NCI-H2196 treated with DMSO at 0.1 percent for 48 hours (cell line): ENCODE results near the gene CSNK1D.

ENCODE experiments used
- DNase-seq: peaks from one replicate; lab custom pipeline; 2025; ENCODE audit not compliant: unreplicated experiment; lab: John Stamatoyannopoulos, UW

CSNK1D gene

DNA sequence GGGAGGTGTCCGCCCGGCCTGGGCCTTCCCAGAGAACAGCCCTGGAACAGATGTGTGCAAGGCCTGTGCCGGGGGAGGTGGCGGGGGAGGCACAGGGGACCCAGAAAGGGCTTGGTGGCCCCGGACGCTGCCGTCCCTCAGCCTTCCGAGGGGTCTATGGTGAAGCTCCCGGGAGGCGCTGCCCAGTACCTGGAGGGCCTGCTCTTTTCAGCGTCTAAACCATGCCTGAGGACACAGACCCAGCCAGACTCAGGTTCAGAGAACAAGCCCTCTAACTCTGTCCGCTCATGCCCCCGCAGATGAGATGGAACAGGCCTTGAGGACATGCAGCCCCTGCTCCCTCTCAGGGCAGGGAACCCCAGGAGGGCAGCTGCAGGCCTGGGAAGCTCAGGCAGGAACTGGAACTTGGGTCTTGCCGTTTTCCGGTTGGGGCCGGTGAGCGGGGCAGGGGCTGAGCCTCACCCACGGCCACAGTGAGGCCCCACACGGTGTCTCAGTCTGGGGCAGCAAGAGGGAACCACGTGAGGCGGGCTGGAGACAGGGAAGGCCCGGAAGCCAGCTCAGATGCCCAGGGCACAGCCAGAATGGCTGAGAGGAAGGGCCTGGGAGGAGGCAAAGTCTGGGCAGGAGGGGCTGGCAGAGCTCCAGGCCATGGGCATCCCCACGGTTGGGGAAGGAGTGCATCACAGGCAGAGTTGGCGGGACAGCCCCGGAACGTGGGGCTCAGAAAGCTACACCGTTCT is 32.1 kb downstream of the CSNK1D start:
- no peak for DNase-seq

DNA sequence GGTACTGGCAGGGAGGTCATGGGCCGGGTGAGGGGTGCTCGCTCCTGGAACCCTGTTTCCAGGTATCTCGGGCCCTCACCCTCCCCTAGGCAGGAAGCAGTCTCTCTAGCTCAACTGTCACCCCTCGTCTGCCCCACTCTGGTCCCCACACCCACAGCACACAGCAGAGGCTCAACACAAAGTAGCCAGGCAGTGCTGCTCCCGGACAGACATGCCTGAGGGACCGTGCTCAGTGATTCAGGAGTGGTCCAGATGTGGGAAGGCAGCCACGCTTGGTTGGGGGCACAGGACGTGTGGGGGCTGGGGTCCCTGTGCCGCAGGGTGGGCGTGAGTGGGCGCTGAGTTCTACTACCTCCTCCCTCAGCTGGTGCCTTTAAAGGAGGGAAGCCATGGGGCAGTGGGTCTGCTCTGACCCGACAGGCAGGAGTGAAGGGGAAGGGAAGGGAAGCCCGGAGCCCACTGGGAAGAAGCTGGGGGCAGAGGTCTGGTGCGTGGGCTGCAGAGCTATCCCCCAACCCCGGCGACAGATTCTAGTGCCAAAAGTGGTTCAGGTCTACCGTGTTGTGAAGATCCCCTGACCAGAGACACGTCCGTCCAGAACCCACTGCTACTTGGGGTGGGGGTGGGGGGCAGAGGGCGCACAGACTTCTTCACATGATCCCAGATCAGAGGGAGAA is 32.9 kb downstream of the CSNK1D start:
- no peak for DNase-seq

DNA sequence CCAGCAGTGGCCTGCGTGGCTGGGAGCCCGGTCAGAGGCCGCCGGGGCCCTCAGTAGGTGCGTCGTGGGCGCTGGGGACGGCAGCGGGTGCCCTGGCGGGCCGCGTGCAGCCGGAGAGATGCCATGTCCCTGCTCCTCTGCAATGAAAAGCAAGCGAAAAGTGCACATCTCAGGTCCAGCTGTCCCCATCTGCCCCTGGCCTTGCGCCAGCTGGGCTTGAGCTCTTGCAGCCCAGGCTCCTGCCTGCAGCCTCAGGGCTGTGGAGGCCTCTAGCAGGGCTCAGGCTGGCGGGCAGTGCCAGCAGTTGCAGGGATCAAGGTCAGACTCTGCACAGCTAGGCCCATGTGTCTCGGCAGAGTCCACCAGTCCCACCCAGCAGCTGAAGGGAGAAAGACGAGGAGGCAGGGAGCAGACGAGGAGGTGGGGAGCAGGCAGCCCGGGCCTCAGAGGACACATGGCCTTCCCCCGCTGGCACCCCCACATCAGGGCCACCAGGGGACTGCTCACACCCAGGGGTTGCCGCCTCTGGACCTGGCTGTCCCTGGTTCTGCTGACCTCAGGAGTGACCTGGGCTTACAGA is 33.5 kb downstream of the CSNK1D start:
- no peak for DNase-seq

DNA sequence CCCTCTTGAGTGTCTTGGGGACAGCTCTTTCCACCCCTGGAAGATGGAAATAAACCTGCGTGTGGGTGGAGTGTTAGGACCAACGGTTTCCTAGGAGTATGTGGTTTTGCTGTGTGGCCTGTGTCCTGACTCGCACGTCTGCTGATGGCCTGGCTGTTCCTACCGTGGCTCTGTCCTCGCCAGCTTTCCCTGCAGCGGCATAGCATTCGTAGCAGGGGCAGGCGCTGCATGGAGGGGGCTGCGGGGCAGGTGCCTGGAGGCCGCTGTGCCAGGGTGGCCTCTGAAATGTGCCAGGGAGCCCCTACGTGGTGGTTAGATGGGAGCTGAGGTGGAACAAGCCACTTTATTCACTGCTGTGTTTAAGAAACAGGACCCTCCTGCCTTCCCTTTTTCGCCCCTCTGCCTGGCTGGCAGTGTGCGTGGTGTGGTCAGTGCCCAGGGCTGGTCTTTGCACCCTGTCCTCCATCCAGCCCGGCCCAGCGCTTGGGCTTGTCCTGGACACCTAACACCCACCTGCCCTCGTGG is 34.0 kb downstream of the CSNK1D start:
- no peak for DNase-seq

DNA sequence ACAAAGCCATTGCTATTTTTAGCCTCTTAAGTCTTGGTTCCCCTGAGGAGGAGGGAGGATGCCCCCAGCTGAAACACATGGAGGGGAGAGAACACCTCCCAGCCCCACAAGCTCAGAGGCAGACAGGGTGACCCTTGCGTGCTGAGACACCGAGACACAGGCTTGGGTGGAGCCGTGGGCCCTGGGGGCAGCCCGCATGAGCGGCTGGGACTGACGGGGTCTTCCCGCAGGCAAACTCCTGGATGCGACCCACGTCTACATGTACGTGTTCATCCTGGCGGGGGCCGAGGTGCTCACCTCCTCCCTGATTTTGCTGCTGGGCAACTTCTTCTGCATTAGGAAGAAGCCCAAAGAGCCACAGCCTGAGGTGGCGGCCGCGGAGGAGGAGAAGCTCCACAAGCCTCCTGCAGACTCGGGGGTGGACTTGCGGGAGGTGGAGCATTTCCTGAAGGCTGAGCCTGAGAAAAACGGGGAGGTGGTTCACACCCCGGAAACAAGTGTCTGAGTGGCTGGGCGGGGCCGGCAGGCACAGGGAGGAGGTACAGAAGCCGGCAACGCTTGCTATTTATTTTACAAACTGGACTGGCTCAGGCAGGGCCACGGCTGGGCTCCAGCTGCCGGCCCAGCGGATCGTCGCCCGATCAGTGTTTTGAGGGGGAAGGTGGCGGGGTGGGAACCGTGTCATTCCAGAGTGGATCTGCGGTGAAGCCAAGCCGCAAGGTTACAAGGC is 34.9 kb downstream of the CSNK1D start:
- peak; percentile 75 for DNase-seq

DNA sequence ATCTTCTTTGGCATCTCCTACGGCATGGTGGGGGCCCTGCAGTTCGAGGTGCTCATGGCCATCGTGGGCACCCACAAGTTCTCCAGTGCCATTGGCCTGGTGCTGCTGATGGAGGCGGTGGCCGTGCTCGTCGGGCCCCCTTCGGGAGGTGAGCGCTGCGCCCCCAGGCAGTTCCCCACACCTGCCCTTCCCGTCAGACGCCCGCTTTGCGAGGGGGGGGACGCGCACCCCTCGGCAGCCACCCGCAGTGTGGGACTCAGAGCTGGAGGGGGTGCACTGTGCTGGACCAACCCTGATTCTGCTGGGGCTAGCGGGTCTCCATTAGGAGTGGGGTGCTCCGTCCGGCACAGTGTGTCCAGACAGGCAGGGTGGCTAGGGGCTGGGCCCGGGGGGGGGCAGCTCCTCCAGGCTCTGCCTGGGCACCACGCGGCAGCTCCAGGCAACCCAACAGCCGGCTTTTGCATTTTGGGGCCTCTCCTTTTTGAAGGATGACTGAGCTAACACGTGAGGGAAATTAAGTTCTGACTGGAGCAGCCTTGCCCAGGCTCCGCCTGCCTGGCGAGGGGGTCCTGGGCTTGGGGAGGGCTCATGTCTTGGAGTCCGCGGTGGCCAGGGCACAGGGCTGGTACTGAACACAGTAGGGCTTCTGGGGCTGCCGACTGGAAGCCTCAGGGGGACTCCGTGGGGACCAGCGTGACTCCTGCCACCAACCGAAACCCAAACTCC is 35.6 kb downstream of the CSNK1D start:
- DNase-seq, result no peak

DNA sequence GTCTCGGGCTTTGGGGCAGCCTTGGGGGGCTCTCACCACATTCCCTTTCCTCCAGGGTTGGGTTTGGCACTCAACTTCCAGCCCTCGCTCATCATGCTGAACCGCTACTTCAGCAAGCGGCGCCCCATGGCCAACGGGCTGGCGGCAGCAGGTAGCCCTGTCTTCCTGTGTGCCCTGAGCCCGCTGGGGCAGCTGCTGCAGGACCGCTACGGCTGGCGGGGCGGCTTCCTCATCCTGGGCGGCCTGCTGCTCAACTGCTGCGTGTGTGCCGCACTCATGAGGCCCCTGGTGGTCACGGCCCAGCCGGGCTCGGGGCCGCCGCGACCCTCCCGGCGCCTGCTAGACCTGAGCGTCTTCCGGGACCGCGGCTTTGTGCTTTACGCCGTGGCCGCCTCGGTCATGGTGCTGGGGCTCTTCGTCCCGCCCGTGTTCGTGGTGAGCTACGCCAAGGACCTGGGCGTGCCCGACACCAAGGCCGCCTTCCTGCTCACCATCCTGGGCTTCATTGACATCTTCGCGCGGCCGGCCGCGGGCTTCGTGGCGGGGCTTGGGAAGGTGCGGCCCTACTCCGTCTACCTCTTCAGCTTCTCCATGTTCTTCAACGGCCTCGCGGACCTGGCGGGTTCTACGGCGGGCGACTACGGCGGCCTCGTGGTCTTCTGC is 36.3 kb downstream of the CSNK1D start:
- no peak for DNase-seq

DNA sequence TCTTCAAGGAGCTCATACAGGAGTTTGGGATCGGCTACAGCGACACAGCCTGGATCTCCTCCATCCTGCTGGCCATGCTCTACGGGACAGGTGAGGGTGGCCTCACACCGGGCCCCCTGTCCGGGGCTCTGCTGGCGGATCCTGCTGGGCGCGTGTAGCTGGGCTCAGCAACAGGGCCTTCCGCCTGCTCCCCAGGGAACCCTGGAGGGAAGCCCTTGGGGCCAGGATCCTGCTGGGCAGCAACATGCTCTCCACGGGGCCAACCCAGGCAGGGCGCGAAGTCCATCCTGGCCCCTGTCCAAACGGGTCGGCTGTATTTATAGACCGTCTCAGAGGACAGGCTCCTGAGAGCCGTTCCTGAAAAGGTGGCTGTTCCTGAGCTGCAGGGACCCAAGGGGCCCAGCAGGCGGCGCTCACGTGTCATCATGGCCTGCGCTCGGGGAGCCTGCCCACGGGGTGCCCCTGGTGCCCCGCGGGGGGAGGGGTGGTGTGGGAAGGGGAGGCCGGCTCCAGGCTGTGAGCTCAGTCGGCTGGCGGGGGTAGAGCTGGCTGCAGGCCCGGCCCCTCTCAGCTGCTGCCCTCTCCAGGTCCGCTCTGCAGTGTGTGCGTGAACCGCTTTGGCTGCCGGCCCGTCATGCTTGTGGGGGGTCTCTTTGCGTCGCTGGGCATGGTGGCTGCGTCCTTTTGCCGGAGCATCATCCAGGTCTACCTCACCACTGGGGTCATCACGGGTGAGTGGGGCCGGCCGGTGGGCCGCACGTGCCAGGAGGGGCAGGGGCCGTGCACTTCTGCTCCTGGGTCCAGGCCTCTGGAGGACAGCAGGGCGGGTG is 37.1 kb downstream of the CSNK1D start:
- peak; percentile 91 for DNase-seq

DNA sequence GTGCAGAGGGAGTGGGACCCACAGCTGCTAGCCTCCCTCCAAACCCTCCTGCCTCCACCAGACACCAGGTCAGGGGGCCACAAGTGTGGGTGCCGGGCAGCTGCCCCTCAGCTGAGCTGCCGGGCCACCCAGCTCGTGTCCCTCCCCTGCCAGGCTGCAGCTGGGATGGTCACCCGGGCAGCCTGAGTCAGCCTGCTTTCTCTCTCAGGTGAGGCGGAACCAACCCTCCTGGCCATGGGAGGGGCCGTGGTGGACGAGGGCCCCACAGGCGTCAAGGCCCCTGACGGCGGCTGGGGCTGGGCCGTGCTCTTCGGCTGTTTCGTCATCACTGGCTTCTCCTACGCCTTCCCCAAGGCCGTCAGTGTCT is 37.7 kb downstream of the CSNK1D start:
- DNase-seq, result no peak

DNA sequence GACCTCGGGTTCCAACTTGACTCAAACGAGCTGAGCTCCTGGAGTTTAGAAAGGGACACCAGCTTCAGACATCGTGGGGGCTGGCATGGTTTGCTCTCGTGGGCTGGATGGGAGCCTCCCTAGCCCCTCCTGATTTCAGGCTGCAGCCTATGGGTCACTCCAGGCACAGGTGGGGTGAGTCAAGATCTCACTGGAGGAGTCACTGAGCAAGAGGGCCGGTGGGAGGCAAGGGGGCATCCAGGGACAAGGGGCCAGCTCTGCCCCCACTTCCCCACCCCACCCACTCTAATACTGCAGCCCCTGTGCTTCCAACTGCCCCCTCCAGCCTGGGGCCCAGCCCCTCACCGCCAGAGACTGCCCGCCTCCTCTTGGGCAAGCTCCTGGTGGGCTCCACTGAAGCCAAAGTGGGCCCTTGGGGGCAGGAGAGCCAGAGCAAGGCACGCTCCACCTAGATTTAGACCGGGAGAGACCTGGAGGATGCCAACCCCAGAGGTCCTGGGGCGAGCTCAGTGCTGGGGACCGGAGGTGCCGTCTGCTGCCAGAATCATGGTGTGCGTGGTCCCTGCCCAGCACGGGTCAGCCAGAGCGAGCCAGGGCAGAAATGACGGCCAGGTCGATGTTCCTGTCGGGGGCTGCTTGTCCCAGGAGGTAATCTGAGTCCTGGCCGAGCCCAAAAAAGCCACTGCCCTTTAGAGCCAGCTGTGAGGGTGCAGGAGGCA is 38.3 kb downstream of the CSNK1D start:
- no peak for DNase-seq

DNA sequence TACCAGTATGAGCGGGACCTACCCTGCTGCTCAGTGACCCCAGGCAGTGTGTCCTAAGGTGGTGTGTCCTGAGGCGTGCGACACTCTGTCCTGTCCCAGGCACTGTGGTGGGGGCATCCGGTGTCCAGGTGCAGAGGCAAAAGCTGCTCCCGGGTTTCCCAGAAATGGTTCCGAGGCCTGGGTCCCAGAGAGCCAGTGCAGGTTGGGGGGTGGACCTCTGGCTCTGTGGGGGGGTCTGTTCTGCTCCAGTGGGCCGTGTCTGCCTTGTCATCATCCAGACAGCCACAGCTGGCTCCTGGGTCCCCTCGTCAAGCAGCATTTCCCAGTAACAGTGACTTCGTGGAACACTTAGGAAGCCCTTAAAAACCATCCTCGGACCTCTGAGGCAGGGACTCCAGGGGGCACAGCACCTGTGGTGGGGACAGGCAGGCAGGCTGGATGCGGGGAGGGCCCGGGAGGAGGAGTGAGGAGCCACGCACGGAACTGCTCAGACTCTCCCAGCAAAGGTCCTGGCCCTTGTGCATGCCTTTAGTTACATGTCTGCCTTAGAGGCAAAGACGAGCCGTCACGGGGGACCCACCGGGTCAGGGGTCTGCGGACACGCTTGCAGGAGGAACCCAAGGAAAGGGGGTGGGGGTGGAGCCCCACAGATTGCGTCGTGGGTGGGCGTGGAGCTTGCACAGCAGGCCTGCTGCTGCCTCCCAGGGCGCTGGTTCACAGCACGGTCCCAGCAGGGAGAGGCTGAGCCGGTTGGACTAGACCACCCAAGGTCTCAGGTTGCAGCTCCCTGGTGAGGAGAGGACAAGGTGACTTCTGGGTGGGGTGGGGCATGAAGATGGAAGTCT is 39.1 kb downstream of the CSNK1D start:
- no peak for DNase-seq

DNA sequence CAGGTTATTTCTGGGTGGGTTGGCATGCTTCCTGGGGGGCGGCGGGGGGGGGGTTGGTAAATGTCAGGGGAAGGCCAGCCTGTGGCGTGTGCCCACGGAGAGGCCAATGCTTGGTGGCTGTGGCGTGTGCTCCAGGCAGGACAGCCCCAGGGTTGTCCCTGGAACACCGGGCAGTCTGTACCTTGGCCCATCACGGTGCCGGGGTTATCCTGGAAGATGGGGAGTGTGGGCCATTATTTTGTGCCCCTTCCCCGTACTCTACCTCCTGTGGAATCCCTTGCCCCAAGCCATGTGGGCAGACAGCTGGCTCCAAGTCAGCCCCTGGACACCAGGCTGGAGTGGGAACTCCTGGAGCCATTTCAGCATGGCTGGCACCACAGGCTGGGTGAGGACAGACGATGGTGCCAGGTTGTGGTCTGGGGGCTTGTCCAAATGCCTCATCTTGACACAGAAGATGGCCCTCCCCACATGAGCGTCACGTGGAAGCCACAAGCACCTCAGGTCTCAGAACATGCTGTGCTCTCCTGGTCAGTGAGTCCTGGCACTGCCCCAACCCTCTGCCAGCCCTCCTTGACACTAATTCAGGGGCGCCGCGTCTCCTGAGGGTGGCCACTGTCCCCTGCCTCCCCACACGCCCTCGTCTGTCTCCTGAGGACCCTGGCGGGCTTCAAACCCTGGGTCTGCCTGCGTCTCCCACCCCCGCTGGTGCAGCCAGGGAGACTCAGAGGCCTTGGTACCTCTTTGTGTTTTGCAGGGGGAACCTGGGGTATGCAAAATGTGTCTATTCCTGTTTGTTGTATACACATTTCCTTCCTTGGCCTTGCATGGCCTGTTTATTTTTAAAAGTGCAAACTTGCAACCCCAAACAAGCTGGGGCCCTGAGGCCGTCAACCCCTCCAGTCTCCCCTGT is 40.4 kb downstream of the CSNK1D start:
- no peak for DNase-seq

DNA sequence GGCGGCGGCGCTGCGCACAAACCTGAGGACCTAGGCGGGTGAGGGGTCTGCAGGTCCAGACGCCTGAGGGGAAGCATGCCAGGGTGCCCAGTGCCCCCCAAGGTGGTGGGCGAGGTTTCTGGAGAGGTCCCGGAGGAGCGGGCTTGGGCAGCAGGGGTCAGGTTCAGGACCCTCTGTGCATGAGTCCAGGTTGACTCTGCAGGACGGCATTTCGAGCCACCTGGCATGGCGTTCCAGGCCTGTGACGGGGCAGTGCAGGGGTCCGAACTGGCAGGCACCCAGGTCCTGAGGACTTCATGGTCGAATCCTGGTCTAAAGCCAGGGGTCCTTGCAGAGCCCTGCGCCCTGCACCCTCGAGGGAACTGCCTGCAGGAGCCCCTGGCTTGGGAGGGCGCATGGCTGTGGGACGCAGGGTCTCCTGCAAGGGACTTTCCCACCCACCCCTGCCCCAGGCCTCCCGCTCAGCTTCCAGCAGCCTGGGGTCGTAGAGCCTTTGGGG is 41.1 kb downstream of the CSNK1D start:
- DNase-seq, result no peak

DNA sequence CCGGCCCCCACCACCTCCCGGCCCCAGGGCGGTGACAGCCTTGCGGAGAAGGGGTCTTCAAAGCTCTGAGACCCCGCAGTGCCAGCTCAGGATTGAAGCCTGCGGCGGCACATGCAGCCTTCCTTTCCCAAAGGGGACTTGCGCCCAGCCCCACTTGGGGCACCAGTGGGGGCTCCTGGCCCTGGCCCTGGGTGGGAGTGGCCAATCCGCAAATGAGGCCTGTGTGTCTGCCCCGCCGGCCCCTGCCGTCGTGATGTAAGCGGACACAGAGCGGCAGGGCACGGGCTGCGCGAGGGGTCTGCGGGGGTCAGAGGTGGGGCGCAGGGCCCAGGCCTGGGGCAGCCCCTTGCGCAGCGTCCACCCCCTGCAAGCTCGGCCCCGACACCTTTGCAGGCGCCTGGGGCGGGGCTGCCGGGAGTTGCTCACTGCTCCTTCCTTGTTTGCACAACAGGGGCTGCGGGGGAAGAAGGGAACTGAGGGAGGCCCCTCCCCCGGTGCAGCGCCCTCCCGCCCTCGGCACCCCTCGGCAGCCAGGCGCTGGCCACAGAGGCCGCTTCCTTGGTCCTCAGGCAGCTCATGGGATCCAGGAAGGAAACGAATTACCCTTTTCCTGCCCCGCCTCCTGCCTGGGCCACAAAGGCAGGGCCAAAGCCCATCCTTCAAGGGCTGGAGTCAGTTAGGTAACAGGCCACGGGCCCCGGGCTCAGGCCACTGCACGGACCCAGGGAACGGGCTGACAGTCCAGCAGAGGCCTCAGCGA is 41.8 kb downstream of the CSNK1D start:
- DNase-seq, result no peak

DNA sequence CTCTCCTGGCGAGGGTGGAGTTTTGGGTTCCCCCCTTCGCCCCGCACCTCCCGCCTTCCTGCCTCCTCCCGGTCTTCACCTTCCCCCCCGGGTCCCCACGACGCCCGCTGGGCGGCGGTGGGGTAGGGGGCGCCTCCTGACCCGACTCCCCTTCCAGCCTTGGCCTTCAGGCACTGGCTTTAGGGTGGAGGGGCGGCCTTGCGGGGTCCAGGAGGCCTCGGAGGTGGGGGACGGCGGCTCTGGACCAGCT is 42.3 kb downstream of the CSNK1D start:
- DNase-seq, result no peak

DNA sequence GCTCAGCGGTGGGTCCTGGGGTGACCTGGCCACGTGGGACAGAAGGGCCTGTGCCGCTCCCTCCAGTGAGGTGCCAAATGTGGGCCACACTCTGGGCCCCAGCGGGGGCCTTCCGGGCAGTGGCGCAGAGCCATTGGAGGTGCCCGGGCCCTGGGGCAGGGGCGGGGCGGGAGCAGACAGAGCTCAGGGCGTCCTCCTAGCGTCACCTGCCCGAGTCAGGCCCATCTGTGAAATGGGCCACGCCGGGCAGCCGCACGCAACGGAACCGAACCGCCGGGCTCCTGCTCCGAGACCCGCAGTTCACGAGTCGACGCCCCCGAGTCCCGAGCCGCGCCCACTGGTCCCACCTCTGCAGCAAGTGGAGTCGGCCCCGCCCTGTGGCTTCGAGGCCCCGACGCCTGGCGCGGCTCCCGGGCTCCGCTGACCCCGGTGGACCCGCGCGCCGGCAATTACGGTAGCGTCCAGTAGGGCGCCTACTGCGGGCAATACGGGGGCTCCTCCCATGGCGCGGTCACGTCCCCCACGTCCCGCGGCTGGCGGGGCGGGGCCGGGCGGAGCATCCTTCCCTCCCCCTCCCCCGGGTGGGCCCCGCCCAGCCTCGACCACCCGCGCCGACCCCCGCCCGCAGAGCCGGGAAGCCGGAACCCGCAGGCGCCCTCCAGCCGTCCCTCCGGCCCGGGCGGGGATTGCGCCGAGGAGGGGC is 42.7 kb downstream of the CSNK1D start:
- no peak for DNase-seq
